DMS114 treated with DMSO at 0.1 percent for 48 hours (cell line): Measurements from ENCODE around the gene MEI1.

Experiments used
- DNase-seq: peaks from one replicate; lab custom pipeline; 2025; ENCODE audit not compliant: unreplicated experiment; lab: John Stamatoyannopoulos, UW

MEI1 gene

DNA sequence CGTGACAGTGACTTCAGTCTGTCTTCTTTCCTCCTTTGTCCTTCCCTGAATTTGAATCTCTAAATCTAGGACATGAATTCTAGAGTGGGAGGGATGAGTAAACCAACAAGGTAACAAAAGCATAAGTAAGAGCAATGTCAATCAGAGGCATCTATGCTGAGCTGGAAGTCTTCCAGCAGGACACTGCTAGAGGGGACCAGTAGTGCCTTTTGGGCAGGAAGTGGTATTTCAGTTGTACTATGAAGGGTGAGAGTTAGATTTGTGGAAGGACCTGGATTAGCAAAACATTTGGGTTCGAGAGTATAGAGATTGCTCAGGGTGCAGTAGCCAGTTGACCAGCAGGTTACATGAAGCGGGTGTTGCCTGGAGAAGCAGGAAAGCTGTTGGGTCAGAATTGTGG, 40.3 kb downstream of the MEI1 start:
- no peak for DNase-seq

DNA sequence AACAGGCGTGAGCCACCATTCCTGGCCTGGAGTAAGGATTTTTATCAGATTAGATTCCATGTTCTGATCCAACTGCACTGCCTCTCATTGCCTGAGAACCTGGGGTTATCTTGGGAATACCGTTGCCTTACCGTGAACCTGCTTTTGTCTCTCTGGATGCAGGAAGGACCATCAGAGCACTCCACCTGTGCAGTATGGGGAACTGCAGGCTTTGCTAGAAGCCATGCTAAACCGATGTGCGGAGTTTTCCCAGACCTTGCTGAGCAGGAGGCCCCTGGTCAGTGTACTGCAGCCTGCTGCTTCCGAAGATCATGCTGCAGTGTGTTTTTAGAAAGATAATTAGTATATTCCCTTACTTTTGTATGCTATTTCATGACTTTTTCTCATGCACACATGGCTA, 43.6 kb downstream of the MEI1 start:
- no peak for DNase-seq

DNA sequence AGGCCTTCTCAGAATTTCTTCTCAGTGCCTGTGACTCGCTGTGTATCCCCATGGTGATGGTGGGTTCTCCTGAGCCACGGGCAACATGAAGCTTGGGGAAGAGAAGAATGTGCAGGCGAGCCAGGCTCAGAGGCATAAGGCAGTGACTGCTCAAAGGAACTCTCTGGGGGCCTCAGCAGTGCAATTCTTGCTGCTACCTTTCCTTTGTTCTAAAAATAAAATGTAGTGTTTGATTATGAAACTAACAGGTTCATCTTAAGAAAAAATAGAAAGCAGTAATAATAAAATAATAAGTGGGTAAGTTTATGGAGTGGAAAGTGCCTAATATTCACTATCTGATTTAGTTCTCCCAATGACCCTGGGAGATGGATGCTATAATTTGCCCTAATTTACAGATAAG, 46.7 kb downstream of the MEI1 start:
- DNase-seq = no peak

DNA sequence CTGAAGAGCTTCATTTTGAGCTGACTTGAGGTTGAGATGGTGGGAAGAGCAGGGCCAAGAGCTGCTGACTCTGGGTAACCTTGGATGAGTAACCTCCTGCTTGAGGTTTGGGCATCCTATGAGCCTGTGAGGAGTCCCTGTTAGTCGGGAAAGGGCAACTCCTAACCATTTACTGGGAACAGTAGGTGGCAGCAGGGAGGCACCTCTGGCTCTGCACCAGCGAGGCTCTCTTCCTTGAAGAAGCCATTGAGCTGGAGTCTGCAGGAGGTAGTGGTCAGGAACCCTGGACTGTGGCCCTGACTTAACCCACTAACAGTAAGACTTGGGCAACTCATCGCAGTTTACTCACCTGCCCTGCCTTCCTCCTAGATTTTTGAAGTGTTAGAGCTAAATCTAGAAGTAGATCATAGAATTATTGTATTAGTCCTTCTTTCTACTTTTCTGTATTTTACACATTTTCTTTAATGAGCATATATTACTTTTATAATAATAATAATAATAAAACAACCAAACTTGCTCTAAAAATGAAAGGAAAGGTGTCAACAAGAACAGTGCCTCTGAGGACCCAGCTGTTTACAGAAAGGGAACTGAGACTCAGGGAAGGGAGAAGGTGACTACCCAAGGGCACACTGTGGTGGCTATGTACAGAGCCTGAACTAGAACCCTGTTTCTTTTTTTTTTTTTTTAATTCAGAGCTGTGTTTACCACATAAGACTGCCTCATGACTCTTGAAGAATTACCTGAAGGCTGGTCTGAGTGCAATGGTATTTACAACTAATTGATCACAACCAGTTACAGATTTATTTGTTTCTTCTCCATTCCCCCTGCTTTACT, 47.5 kb downstream of the MEI1 start:
- peak; percentile 56 for DNase-seq

DNA sequence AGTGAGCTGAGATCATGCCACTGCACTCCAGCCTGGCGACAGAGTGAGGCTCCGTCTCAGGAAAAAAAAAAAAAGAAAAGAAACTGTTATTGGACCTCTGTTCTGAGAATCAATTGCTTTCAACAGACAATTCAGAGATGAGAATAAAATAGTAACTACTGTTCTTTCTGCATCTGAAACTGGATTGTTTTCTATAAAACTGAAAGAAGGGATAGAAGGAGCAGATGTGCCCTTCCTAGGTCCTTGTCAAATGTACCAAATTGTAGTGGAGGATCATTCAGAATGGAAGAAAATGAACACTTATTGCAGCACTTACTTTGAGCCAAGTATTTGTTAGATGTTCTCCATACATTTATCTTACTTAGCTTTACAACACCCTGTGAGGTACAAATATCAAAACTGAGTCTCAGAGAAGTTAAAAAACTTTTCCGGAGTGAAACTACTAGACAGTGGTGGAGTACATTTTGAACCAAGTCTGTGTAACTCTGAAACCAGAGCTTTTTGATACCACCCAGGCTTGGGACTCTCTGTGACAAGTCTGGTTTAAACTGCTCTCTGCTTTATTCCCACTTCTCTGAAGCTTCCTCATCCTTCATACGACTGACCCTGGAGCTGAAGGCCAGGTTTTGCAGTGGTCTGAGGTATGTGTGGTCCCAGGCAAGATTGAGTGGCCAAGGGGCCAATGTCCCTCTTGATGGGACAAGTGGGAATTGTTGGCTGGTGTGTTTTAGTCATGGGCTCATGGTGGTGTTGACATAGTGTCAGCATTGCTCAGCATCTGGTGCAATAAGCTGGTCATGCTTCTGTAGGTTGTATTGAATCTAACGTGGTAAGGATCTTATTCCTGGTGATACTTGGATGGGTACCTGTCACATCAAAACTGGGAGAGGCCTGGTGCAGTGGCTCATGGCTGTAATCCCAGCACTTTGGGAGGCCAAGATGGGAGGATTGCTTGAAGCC, 53.0 kb downstream of the MEI1 start:
- no peak for DNase-seq

DNA sequence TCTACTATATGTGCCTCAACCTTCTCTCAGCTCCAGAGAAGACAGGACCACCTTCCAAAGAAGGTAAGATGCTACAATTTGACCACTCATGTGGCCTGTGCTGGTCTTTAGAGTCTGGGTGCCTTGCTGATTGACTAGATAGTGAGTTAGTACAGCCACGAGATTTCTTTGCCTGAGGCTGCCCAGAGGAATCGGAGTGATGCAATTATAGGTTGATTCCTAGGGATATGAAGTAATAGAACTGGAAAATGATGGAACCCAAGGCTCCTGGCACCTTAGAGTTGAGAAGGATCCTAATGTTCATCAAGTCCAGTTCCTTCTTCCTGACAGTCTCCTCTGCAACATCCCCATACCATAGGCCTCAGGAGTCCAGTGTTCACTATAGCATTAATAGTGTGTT, 54.7 kb downstream of the MEI1 start:
- no peak for DNase-seq

DNA sequence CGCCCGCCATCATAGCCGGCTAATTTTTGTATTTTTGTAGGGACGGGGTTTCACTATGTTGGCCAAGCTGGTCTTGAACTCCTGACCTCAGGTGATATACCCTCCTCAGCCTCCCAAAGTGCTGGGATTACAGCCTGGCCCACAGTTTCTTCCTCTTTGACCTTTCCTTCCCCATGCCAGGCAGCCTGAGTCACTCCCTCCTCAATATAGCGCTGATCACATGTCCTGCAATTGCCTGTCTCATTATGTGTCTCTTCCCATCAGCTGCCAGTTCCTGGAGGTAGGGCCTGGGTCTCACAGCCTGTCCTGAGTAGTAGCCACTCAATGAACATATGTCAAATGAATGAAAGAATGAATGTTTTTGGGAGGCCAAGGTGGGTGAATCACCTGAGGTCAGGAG, 58.2 kb downstream of the MEI1 start:
- no peak for DNase-seq

DNA sequence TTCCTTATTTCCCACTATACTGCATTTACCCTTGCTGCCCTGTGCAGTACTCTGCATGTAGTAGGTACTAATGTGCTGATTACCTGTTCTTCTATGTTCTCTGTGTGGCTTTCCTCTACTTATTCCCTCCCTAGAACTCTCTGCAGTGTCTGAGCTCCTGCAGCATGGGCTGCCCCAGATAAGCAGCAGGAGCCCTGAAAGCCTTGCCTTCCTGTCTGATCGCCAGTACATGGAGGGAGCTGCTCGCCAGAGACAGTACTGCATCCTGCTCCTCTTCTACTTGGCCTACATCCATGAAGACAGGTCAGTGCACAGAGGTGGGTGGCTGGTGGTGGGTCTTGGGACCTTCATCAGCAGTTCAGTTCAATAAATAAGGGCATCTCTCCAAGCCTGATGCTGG, 58.9 kb downstream of the MEI1 start:
- no peak for DNase-seq

DNA sequence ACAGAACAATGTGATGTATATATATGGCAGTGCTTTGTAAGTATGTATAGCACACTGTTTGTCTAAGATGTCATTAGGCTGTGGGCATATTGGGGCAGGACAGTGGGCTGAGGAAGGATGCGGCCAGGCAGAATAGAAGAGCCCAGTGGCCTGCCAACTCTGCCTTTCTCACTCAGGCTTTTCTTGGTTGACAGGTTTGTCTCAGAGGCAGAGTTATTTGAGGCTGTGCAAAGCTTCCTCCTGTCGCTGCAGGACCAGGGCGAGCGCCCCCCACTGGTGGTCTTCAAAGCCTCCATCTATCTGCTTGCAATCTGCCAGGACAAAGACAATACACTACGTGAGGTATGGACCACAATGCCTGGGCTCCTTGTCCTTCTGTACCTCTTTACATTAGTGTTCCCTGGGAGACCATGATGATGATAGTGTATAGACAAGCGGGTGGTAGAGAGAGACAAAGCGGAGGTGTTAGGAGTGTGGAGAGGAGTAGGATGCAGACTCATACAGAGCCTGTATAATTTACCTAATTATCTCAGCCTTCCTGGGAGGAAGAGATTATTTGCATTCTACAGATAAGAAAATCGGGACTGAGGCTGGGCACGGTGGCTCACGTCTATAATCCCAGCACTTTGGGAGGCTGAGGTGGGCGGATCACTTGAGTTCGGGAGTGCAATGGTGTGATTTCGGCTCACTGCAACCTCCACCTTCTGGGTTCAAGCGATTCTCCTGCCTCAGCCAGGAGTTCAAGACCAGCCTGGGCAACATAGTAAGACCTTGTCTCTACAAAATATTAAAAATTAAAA, 63.9 kb downstream of the MEI1 start:
- no peak for DNase-seq

DNA sequence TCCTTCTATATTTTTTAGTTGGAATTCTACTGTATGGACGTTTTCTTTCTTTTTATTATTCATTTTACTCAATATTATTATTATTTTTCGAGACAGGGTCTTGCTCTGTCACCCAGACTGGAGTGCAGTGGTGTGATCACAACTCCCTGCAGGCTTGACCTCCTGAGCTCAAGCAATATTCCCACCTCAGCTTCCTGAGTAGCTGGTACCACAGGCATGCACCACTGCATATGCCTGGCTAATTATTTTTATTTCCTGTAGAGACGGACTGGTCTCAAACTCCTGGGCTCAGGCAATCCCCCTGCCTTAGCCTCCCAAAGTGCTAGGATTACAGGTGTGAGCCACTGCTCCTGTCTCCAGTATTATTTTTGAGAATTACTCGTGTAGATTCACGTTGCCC, 67.2 kb downstream of the MEI1 start:
- no peak for DNase-seq

DNA sequence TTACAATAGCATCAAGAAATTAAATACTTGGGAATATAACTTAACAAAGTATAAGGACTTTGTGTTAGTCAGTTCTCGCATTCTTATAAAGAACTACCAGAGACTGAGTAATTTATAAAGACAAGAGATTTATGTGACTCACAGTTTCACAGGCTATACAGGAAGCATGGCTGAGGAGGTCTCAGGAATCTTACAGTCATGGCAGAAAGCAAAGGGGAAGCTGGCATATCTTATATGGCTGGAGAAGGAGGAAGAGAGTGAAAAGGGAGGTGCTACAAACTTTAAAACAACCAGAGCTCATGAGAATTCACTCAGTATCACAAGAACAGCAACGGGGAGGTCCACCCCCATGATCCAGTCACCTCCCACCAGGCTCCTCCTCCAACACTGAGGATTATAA, 69.1 kb downstream of the MEI1 start:
- DNase-seq = no peak

DNA sequence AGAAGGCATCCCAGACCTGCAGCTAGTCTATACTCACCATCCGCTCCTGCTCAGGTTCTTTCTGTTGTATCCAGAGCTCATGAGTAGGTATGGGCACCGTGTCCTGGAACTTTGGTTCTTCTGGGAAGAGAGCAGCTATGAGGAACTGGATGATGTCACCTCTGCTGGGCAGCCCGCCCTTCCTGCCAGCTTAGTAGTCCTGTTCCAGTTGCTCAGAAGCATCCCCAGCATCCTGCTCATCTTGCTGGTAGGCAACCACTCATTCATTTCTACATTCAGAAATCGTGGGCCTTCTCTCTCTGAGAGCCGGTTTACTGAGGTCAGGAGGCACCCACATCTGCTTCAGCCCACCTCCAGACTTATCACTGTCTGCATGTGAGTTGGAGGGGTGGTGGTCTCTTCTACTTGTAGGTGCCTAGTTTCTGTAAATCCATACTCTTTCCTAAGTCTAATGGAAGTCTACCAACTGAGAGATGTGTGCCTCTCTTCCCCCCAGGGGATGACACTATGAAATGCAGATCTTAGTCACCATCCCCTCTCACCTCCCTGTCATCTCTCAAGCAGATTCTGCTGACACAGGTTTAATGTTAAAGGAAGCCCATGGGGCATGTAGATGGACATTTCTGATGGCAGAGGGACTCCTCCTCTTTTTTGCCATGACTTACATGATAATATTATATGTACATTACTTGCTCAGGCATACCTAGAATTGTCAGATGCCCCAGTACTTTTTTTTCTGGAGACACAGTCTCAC, 71.6 kb downstream of the MEI1 start:
- no peak for DNase-seq

DNA sequence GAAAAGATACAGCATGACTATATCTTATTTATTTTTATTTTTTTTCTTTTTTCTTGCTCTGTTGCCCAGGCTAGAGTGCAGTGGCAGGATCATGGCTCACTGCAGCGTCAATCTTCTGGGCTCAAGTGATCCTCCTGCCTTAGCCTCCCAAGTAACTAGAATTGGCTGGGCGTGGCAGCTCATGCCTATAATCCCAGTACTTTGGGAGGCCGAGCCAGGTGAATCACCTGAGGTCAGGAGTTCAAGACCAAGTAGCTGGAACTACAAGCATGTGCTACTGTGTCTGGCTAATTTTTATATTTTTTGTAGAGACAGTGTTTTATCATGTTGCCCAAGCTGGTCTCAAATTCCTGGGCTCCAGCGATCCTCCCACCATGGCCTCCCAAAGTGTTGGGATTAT, 72.9 kb downstream of the MEI1 start:
- no peak for DNase-seq

DNA sequence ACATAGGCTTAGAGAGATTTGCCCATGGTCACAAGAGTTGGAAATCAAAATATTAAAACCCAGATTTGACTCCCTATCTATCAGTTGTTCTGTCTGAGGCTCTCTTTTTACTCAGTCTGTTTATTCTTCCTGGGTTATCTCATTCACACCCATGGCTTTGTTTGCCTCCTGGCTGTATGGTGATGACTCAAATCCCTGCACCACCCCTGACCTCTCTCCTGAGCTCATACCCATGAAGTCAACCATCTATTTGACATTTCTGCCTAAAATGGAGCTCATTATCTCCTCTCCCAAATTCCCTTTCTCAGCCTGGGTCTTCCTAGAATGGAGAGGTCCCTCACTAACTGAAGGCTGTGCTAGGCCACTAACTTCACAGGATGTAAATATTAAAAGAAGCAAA, 73.3 kb downstream of the MEI1 start:
- DNase-seq = no peak

DNA sequence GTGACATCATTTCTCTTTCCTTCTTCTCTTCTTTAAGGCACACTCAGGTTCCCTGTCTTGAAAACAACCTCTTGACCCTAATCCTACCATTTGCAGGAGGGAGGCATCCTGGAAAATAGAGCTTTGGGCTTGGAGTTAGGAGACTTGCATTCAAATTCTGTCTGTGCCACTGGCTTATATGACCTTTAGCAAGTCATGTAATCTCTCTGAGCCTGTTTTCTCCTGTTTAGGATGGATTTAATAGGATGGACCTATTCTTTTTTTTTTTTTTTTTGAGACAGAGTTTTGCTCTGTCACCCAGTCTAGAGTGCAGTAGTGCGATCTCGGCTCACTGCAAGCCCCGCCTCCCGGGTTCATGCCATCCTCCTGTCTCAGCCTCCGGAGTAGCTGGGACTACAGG, 76.0 kb downstream of the MEI1 start:
- no peak for DNase-seq

DNA sequence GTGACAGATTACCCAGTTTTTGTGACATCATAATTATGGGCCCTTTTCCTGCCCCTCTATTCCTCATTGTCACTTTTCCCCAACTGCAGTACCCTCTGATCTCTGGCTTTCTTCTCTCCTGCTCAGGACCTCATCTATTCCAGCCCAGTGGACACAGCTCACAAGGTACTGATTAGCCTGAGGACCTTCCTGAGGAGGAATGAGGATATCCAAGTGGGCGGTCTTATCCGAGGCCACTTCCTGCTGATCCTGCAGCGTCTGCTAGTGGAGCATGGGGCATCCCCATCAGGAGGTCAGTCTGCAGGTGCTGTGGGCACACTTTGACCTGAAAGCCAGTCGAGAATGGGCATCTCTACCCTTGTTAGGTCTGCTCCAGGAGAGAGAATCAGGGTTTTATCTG, 76.7 kb downstream of the MEI1 start:
- no peak for DNase-seq

DNA sequence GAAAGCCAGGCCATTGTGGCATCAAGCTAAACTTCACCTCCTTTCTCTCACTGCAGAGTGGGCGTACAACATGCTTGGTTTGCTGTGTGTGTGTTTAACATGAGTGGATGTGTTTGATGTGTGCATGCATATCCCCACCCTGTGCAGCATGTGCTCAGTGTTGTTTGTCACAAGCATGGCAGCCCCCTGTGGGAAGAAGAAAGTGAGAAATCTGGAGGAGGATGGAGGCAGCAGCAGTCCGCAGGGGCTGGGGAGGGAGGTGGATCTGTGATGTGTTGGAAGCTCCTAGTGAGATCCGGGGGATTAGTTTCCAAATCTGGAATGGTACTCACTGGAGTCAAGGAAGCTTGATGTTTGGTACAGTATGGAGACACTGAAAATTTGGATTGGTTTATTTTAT, 77.1 kb downstream of the MEI1 start:
- DNase-seq = no peak

DNA sequence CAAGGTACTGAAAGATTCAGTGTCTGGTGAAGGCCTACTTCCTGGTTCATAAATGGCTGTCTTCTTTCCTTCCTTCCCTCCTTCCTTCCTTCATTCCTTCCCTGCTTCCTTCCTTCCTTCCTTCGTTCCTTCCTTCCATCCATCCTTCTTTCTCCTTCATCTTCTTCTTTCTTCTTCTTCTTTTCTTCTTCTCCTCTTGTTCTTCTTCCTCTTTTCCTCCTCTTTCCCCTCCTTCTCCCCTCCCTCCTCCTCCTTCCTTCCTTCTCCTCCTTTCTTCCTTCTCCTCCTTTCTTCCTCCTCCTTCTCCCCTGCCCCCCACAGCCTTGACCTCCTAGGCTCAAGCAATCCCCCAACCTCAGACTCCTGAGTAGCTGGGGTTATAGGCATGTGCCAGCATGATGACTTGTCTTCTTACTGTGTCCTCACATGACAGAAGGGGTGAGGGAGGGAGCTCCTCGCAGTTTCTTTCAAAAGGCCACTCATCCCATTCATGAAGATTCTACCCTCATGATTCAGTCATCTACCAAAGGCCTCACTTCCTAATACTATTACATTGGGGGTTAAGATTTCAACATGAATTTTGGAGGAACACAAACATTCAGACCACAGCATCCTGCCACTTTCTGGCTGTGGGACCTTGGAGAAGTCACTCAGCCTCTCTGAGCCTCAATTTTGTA, 78.6 kb downstream of the MEI1 start:
- DNase-seq = no peak

DNA sequence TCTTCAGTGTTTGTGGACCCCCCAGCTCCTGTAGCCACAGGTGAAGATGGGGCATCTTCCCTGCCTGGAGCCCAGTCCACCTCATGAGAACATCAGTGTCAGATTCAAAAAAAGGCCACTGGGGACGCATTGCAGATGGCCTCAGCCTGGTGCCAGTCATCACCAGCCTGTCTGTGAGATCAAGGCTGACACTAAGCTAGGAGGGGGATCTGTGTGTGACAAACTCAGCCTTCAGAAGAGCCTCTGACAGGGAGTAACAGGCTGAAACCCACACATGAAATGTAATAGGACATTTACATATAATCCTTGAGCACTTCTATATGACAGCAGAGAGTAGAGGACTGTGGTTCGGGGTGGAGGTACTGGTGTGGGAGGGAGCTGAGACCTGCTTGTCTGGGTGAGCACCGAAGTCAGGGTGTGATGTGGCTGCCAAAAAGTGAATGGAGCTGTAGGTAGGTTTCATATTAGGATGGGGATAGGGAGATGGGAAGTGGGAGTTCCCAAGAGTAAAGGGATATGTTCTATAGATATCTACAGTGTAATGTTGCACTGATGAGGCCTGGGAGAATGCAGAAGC, 80.7 kb downstream of the MEI1 start:
- no peak for DNase-seq
